Measurements from ENCODE around the gene COMMD6.

- TF ChIP-seq, protein P1, sequence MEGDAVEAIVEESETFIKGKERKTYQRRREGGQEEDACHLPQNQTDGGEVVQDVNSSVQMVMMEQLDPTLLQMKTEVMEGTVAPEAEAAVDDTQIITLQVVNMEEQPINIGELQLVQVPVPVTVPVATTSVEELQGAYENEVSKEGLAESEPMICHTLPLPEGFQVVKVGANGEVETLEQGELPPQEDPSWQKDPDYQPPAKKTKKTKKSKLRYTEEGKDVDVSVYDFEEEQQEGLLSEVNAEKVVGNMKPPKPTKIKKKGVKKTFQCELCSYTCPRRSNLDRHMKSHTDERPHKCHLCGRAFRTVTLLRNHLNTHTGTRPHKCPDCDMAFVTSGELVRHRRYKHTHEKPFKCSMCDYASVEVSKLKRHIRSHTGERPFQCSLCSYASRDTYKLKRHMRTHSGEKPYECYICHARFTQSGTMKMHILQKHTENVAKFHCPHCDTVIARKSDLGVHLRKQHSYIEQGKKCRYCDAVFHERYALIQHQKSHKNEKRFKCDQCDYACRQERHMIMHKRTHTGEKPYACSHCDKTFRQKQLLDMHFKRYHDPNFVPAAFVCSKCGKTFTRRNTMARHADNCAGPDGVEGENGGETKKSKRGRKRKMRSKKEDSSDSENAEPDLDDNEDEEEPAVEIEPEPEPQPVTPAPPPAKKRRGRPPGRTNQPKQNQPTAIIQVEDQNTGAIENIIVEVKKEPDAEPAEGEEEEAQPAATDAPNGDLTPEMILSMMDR (conservative IDR thresholded peaks at IDR 0.05; ENCODE audit: low read depth in 2 of 2): no peak
- TF ChIP-seq EZH2phosphoT487 (IDR thresholded peaks at IDR 0.05; ENCODE audit: unreplicated experiment): no peak
- TF ChIP-seq NANOG (IDR thresholded peaks at IDR 0.05; ENCODE audit: borderline replicate concordance): no peak
- TF ChIP-seq CREB1 (CRISPR knock-in tag; IDR thresholded peaks at IDR 0.05; ENCODE audit: low read depth): no peak
- TF ChIP-seq POLR2AphosphoS5 (IDR thresholded peaks at IDR 0.05; ENCODE audit: low read depth): no peak
- no peak for TF ChIP-seq ETS1 (IDR thresholded peaks at IDR 0.05)
- no peak for TF ChIP-seq REST (IDR thresholded peaks at IDR 0.05; ENCODE audit: unreplicated experiment)
- no peak for TF ChIP-seq EZH2 (IDR thresholded peaks at IDR 0.05; ENCODE audit: low read depth, unreplicated experiment)
- TF ChIP-seq STAT1 (IDR thresholded peaks at IDR 0.05; ENCODE audit: unreplicated experiment): no peak
- TF ChIP-seq, protein P2, sequence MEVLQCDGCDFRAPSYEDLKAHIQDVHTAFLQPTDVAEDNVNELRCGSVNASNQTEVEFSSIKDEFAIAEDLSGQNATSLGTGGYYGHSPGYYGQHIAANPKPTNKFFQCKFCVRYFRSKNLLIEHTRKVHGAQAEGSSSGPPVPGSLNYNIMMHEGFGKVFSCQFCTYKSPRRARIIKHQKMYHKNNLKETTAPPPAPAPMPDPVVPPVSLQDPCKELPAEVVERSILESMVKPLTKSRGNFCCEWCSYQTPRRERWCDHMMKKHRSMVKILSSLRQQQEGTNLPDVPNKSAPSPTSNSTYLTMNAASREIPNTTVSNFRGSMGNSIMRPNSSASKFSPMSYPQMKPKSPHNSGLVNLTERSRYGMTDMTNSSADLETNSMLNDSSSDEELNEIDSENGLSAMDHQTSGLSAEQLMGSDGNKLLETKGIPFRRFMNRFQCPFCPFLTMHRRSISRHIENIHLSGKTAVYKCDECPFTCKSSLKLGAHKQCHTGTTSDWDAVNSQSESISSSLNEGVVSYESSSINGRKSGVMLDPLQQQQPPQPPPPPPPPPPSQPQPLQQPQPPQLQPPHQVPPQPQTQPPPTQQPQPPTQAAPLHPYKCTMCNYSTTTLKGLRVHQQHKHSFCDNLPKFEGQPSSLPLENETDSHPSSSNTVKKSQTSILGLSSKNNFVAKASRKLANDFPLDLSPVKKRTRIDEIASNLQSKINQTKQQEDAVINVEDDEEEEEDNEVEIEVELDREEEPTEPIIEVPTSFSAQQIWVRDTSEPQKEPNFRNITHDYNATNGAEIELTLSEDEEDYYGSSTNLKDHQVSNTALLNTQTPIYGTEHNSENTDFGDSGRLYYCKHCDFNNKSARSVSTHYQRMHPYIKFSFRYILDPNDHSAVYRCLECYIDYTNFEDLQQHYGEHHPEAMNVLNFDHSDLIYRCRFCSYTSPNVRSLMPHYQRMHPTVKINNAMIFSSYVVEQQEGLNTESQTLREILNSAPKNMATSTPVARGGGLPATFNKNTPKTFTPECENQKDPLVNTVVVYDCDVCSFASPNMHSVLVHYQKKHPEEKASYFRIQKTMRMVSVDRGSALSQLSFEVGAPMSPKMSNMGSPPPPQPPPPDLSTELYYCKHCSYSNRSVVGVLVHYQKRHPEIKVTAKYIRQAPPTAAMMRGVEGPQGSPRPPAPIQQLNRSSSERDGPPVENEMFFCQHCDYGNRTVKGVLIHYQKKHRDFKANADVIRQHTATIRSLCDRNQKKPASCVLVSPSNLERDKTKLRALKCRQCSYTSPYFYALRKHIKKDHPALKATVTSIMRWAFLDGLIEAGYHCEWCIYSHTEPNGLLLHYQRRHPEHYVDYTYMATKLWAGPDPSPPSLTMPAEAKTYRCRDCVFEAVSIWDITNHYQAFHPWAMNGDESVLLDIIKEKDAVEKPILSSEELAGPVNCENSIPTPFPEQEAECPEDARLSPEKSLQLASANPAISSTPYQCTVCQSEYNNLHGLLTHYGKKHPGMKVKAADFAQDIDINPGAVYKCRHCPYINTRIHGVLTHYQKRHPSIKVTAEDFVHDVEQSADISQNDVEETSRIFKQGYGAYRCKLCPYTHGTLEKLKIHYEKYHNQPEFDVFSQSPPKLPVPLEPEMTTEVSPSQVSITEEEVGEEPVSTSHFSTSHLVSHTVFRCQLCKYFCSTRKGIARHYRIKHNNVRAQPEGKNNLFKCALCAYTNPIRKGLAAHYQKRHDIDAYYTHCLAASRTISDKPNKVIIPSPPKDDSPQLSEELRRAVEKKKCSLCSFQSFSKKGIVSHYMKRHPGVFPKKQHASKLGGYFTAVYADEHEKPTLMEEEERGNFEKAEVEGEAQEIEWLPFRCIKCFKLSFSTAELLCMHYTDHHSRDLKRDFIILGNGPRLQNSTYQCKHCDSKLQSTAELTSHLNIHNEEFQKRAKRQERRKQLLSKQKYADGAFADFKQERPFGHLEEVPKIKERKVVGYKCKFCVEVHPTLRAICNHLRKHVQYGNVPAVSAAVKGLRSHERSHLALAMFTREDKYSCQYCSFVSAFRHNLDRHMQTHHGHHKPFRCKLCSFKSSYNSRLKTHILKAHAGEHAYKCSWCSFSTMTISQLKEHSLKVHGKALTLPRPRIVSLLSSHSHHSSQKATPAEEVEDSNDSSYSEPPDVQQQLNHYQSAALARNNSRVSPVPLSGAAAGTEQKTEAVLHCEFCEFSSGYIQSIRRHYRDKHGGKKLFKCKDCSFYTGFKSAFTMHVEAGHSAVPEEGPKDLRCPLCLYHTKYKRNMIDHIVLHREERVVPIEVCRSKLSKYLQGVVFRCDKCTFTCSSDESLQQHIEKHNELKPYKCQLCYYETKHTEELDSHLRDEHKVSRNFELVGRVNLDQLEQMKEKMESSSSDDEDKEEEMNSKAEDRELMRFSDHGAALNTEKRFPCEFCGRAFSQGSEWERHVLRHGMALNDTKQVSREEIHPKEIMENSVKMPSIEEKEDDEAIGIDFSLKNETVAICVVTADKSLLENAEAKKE (CRISPR knock-in tag; IDR thresholded peaks at IDR 0.05): no peak
- no peak for TF ChIP-seq ZNF114 (CRISPR knock-in tag; IDR thresholded peaks at IDR 0.05)
Measured at GRCh38 chr13:75558145-75558840, 20.7 kb upstream of the COMMD6 start.
